Bronchial epithelial cell (primary cell): Measurements from ENCODE around the gene CDC16. TPM values are rescaled to one million over a fixed set of nuclear protein-coding genes. Genes with fewer than 3 reads are reported as not detected.

ENCODE experiments used
- DNase-seq: peaks from one replicate; pipeline ENCODE4 v3.0.0-alpha.2; 2010; ENCODE audit warnings: low read depth
- FAIRE-seq: peaks from 2 replicates; lab custom pipeline; 2011; peaks lifted over from hg19 to GRCh38; lab: Jason Lieb, UNC
- H3K27me3 ChIP-seq: 2 replicates; pipeline ENCODE4 v1.5.1; 2011; ENCODE audit warnings: low read length; ENCODE audit not compliant: control insufficient read depth, insufficient read depth
- H3K36me3 ChIP-seq: 2 replicates; pipeline ENCODE4 v1.5.1; 2011; ENCODE audit warnings: low read length; ENCODE audit not compliant: control insufficient read depth, insufficient read depth
- H3K4me3 ChIP-seq: 2 replicates; pipeline ENCODE4 v1.5.1; 2011; ENCODE audit warnings: mild to moderate bottlenecking, low read depth, low read length, control low read depth
- CTCF ChIP-seq: IDR thresholded peaks from 2 replicates; pipeline ENCODE4 v1.5.1; 2011; ENCODE audit warnings: mild to moderate bottlenecking, moderate library complexity, low read length, control low read depth, inconsistent platforms; ENCODE audit not compliant: insufficient read depth, severe bottlenecking
- total RNA-seq: library from RNA; depleted of rRNA; stranded (reverse); fragments of >200 nt; gene quantifications from 2 replicates; pipeline ENCODE4 v1.2.1, GENCODE V29; 2014

Gene CDC16
- total RNA-seq, 1 donor from 2014 or later: 41.1 TPM

- Histone ChIP-seq H3K4me3 (no peak overlapping the region), H3K36me3 (no peaks in the 10 kb centered on the region), H3K27me3 (peaks cover 5% of the 10 kb centered on the region)
- TF ChIP-seq CTCF: no peak
- FAIRE-seq (no peak), DNase-seq (no peak)
Observed at GRCh38 chr13:114225610-114226009, 9.1 kb upstream of the CDC16 start.

- no peak for DNase-seq
- FAIRE-seq: no peak
- H3K36me3 ChIP-seq: no peaks in the 10 kb centered on the region
- no peak overlapping the region for H3K4me3 ChIP-seq
- H3K27me3 ChIP-seq: peaks cover 5% of the 10 kb centered on the region
- no peak for TF ChIP-seq CTCF
Observed at GRCh38 chr13:114226088-114226487, 8.6 kb upstream of the CDC16 start.

DNA sequence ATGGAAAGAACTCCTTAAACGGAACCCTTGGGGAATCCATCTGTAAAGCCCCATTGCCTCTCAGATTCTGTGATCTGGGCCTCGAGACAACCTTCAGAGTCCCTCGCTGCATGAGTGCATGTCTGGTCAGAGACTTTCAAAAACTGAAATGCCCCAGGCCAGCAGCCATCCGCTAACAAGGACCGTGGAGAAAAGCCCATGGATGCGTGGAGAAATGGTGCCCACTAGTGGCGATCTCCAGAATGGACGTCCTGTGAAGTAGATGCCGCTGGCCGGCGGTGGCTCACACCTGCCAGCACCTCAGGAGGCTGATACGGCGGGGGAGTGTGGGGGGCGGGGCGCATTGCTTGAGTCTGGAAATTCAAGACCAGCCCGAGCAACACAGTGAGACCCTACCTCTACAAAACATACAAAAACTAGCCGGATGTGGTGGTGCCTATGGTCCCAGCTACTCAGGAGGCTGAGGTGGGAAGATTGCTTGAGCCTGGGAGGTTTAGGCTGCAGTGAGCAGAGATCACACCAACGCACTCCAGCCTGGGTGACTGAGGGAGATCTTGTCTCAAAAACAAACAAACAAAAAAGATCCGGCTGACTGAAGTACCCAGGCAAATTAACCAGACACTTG lies 7.9 kb upstream of the CDC16 start:
- peak; percentile 96 for TF ChIP-seq CTCF
- FAIRE-seq (peak; percentile 52), DNase-seq (peak; percentile 72)
- Histone ChIP-seq H3K27me3 (peaks cover 5% of the 10 kb centered on the region), H3K4me3 (no peak overlapping the region), H3K36me3 (no peaks in the 10 kb centered on the region)

DNA sequence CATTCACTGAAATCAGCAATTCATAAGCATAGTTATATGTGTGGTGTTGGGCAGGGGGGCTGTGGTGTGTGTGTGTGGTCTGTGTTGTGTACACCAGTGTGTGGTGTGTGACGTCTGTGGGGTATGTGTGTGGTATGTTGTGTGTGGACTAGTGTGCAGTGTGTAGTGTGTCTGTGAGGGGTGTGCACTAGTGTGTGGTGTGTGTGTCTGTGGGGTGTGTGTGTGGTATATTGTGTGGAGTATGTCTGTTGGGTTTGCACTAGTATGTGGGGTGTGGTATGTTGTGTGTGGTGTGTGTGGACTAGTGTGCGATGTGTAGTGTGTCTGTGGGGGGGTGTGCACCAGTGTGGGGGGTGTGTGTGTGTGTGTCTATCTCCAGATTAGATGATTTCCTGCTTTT lies 7.2 kb upstream of the CDC16 start:
- DNase-seq (no peak), FAIRE-seq (peak; percentile 75)
- Histone ChIP-seq H3K36me3 (no peaks in the 10 kb centered on the region), H3K4me3 (no peak overlapping the region), H3K27me3 (peaks cover 5% of the 10 kb centered on the region)
- no peak for TF ChIP-seq CTCF

GRCh38 chr13:114228176-114228575 lies 6.5 kb upstream of the CDC16 start:
- TF ChIP-seq CTCF: no peak
- DNase-seq (no peak), FAIRE-seq (no peak)
- peaks cover 5% of the 10 kb centered on the region for H3K27me3 ChIP-seq
- no peaks in the 10 kb centered on the region for H3K36me3 ChIP-seq
- H3K4me3 ChIP-seq: no peak overlapping the region

DNA sequence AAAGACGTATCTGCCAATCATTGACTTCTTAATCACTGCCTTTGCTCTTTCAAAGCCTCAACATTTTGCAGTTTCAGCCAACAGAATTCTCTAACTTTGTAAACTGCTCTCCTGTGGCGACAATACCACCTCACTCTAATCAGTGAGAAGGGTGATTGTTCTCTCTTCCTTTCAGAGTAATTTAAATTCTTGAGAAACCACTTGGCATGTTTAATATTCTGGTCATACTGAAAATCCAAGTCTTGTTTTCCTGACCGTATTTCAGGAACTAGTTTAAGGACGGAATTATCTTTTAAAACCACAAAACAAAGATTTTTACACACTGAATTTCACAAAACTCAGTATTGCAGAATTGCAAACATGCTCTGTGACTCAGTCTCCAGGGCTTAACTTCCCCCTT lies 5.2 kb upstream of the CDC16 start:
- FAIRE-seq: no peak

More for the DNA sequence above, 5.2 kb upstream of the CDC16 start:
- Histone ChIP-seq H3K4me3 (no peak overlapping the region), H3K36me3 (no peaks in the 10 kb centered on the region), H3K27me3 (peaks cover 5% of the 10 kb centered on the region)
- DNase-seq: no peak
- TF ChIP-seq CTCF: no peak
